ENCODE data around the gene NDUFV1.

NDUFV1 gene

DNA sequence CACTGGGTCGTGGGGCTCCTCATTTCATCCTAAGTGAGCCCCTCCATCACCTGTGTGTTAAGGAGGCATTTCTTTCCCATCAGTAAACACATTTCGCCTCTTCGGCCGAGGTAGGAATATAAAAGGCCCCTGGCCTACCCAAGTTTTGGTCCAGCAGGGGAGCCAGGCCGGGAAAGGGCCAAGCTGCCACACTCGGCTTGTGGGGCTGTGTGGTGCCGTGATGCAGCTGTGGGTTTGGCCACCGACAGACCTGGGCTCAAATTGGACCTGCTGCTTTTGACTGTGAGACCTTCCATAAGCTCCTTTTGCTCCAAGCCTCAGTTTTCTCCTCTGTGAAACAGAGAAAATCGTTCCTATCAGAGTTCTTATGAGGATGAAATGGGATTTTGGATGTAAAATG, 771 bp downstream of the NDUFV1 start:
- in situ Hi-C loops (cut with MboI; ENCODE audit: low pct_unique_long_range_greater_than_20kb, low sequenced_read_pairs, unreplicated experiment) = no loop called here
- no peak for DNase-seq (ENCODE audit: low spot score)
- TF ChIP-seq, protein P1, sequence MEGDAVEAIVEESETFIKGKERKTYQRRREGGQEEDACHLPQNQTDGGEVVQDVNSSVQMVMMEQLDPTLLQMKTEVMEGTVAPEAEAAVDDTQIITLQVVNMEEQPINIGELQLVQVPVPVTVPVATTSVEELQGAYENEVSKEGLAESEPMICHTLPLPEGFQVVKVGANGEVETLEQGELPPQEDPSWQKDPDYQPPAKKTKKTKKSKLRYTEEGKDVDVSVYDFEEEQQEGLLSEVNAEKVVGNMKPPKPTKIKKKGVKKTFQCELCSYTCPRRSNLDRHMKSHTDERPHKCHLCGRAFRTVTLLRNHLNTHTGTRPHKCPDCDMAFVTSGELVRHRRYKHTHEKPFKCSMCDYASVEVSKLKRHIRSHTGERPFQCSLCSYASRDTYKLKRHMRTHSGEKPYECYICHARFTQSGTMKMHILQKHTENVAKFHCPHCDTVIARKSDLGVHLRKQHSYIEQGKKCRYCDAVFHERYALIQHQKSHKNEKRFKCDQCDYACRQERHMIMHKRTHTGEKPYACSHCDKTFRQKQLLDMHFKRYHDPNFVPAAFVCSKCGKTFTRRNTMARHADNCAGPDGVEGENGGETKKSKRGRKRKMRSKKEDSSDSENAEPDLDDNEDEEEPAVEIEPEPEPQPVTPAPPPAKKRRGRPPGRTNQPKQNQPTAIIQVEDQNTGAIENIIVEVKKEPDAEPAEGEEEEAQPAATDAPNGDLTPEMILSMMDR (IDR thresholded peaks at IDR 0.05; ENCODE audit: extremely low read depth, insufficient read depth, missing control alignments) = no peak

DNA sequence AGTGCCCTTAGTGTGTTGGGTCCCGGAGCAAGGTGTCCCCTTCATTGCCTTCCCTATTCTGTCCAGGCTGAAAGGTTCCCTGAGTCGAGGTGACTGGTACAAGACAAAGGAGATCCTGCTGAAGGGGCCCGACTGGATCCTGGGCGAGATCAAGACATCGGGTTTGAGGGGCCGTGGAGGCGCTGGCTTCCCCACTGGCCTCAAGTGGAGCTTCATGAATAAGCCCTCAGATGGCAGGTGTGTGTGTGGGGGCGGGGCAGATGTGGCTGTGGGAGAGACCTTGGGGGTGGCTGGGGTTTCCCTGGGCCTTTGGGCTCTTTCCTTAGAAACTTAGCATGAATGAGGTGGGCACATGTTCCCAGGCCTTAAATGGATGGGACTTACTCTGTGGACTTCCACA, 1.8 kb downstream of the NDUFV1 start:
- TF ChIP-seq, protein P1 (IDR thresholded peaks at IDR 0.05; ENCODE audit: extremely low read depth, insufficient read depth, missing control alignments) = no peak
- in situ Hi-C loops (cut with MboI; ENCODE audit: low pct_unique_long_range_greater_than_20kb, low sequenced_read_pairs, unreplicated experiment) = no loop called here
- no peak for DNase-seq (ENCODE audit: low spot score)

DNA sequence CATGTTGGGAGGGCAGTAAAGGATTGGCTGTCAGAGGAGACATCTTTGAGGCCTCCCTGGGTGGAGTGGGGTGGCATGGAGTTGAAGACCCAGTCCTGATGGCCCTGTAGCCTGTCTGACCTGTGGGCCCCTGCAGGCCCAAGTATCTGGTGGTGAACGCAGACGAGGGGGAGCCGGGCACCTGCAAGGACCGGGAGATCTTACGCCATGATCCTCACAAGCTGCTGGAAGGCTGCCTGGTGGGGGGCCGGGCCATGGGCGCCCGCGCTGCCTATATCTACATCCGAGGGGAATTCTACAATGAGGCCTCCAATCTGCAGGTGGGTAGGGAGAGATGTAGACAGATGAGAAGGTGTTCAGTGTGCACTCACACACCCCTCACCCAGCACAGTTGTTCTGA, 2.6 kb downstream of the NDUFV1 start:
- TF ChIP-seq, protein P1 (IDR thresholded peaks at IDR 0.05; ENCODE audit: extremely low read depth, insufficient read depth, missing control alignments) = no peak
- in situ Hi-C loops (cut with MboI; ENCODE audit: low pct_unique_long_range_greater_than_20kb, low sequenced_read_pairs, unreplicated experiment) = no loop called here
- no peak for DNase-seq (ENCODE audit: low spot score)

DNA sequence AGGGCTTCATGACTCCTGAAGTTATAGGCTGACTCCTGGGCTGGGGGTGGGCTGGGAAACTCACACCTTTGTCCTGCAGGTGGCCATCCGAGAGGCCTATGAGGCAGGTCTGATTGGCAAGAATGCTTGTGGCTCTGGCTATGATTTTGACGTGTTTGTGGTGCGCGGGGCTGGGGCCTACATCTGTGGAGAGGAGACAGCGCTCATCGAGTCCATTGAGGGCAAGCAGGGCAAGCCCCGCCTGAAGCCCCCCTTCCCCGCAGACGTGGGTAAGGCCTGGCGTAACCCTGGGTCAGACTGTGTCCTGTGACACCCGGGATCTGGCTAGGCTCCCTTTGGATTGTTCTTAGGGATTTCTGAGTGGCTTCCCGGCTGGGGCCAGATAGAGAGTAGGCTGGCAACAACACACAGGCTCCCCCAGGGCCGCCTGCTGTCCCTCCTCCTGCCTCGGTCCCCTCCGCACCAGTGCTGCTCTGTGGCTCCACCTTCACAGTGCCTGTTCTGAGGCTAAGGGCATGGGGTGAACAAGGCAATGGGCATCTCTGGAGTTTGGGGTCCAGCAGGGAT, 3.6 kb downstream of the NDUFV1 start:
- in situ Hi-C loops (cut with MboI; ENCODE audit: low pct_unique_long_range_greater_than_20kb, low sequenced_read_pairs, unreplicated experiment) = no loop called here
- TF ChIP-seq, protein P1 (IDR thresholded peaks at IDR 0.05; ENCODE audit: extremely low read depth, insufficient read depth, missing control alignments) = no peak
- DNase-seq (ENCODE audit: low spot score) = no peak

DNA sequence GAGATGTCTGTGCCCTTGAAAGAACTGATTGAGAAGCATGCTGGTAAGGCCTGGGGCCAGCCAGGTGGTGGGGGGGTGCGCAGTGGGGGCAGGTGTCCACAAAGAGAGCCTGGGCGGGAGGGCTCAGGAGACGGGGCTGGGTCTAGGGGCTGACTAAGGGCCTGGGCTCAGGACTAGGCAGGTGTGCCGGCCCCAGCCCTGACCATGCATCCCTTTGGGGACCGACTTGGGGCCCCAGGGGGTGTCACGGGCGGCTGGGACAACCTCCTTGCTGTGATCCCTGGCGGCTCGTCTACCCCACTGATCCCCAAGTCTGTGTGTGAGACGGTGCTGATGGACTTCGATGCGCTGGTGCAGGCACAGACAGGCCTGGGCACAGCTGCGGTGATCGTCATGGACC, 4.4 kb downstream of the NDUFV1 start:
- in situ Hi-C loops (cut with MboI; ENCODE audit: low pct_unique_long_range_greater_than_20kb, low sequenced_read_pairs, unreplicated experiment) = no loop called here
- TF ChIP-seq, protein P1 (IDR thresholded peaks at IDR 0.05; ENCODE audit: extremely low read depth, insufficient read depth, missing control alignments) = no peak
- no peak for DNase-seq (ENCODE audit: low spot score)

DNA sequence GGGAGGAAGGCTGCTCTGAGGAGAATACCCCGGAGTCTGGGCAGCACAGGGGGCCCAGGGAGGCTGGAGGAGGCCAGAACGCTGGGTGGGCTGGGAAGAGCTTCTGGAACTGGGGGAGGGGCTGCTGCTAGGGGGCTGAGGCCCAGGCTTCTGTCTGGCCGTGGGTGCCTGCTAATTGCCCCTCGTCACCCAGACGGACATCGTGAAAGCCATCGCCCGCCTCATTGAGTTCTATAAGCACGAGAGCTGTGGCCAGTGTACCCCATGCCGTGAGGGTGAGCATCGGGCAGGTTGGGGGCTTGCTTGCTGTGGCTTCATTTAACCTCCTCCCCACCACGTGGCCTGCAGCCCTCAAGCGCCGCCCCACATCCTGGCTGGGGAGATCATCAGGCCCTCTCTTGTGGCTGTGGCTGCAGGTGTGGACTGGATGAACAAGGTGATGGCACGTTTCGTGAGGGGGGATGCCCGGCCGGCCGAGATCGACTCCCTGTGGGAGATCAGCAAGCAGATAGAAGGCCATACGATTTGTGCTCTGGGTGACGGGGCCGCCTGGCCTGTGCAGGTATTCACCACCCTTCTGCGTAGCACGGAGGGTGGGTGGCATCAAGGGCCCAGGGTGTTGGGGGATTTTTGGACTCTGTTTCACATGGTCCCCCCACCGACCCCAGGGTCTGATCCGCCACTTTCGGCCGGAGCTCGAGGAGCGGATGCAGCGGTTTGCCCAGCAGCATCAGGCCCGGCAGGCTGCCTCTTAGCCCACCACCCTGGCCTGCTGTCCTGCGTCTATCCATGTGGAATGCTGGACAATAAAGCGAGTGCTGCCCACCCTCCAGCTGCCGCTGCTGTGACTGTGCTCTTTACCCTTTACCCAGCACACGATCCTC, 5.2 kb downstream of the NDUFV1 start:
- TF ChIP-seq, protein P1 (IDR thresholded peaks at IDR 0.05; ENCODE audit: extremely low read depth, insufficient read depth, missing control alignments) = no peak
- in situ Hi-C loops (cut with MboI; ENCODE audit: low pct_unique_long_range_greater_than_20kb, low sequenced_read_pairs, unreplicated experiment) = no loop called here
- DNase-seq (ENCODE audit: low spot score) = no peak
